Smooth muscle cell of bladder (primary cell): ENCODE measurements around the gene FRMD1. TPM values are rescaled to one million over a fixed set of nuclear protein-coding genes. Genes with fewer than 3 reads are reported as not detected.

Experiments
- total RNA-seq: library from RNA; depleted of rRNA; stranded (reverse); fragments of >200 nt; gene quantifications from 2 replicates; pipeline ENCODE4 v1.2.3, GENCODE V29; 2014

FRMD1 gene
- not detected in 2 replicates for total RNA-seq

DNA sequence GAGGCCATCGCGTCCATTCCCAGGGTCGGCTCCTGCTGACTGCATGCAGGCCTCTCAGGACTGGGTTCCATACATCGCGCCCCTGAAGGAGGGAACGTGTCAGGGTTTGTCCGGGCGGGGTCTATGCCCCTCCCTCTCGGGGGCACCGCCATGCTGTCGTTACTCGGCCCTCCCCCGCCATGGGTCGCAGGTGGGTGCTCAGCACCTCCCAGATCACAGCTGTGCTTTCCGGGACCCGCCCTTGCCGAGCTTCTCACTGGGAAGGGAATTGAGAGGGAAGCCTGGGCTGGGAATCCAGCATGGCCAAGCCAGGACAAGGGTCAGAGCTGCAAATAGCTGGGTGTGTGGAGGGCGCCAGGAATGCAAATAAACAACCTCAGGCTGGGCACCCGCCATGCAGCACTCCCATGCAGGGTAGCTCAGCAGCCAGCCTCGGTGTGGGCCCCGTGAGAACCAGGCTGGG, at the start of gene FRMD1:
FRMD1 (minus strand) TSS at position 270 of the 463 bp plus-strand sequence; CDS start at position 152, 118 bp downstream.

Other genes with a start within 250 kb of the FRMD1 start
- gene KIF25, start 81.5 kb downstream of the FRMD1 start, total RNA-seq: not detected in 2 replicates
- gene DACT2, start 240.6 kb upstream of the FRMD1 start, total RNA-seq: 0.85 and 1.0 TPM in 2 replicates